Heart left ventricle (tissue), 13 donors: Measurements from ENCODE around the gene EARS2.
"Not testable (repeated sequence)": the region's sequence is repeated elsewhere in the genome, so short reads cannot be mapped to it uniquely, and the experiment has no call there.

Source experiments
- CTCF ChIP-seq, 12 donors: fragments of 200-600 bp; sonication (generic) in 4 of 12; IDR thresholded peaks; one replicate each; pipeline versions ENCODE4 v1.5.0 to v1.8.0; 2018 to 2022; ENCODE audit warnings: antibody characterized with exemption in 12 of 12, mild to moderate bottlenecking in 5 of 12
- POLR2A ChIP-seq, 2 donors: fragments of 450-650 bp; IDR thresholded peaks; one replicate each; pipeline ENCODE4 v1.6.1; 2017; ENCODE audit warnings: antibody characterized with exemption in 2 of 2, mild to moderate bottlenecking in 2 of 2, moderate library complexity in 2 of 2
- donor health status: ischemic (EF 13 %, LVEDD 7.1; RV severe dilation, severe dysfunction).
- donor health status: DM: no; HTN: yes; CAD: no.
- donor health status: DM: no; HTN: no; CAD: no.
- donor health status: ischemic (EF 25% LVEDD 6.9; RV normal size, moderate dysfunction).
- donor health status: ischemic (EF 25% LVEDD 5.7; RV mildly dilated, moderate dysfunction).
- donor health status: ischemic (EF 35%, LVEDD 5.7; RV mildly dilated, moderate dysfunction).
- donor health status: nonischemic (EF 11% LVEDD 7.7; RV severe dilation, severe dysfunction).
- donor health status: DM: yes; HTN: yes; CAD: no.
- donor health status: PGD.
- donor health status: ischemic (EF 29% LVEDD 5.4; RV normal size, mild dysfunction).
- donor health status: nonischemic (EF 23%, LVEDD 6.1; RV moderate dilation, normal function).

- not testable (repeated sequence) for TF ChIP-seq CTCF, POLR2A (IDR thresholded peaks at IDR 0.05)
These were observed 16.4 kb downstream of the EARS2 start for GRCh38 chr16:23540817-23541178.
